B cell (primary cell): Measurements from ENCODE around the gene EIF4G1. TPM values are rescaled to one million over a fixed set of nuclear protein-coding genes. Genes with fewer than 3 reads are reported as not detected.

Source experiments
- ATAC-seq: fragments of 200-7000 bp; cut with Tn5 transposase; one replicate; pipeline ENCODE4 v1.10.0; 2021; ENCODE audit warnings: low read depth, mild to moderate bottlenecking, moderate number of reproducible peaks, moderate library complexity
- CTCF ChIA-PET: fragments of 350-600 bp; sonication (Branson Sonifier 250); formaldehyde crosslinking; loops from one replicate; lab custom pipeline; 2021; ENCODE audit warnings: antibody characterized with exemption, inconsistent platforms; lab: Charles Lee
- POLR2A ChIA-PET: fragments of 350-600 bp; sonication (Branson Sonifier 250); formaldehyde crosslinking; loops from one replicate; lab custom pipeline; 2021; ENCODE audit warnings: antibody characterized with exemption; lab: Charles Lee
- DNase-seq: peaks from one replicate; pipeline ENCODE4 v3.0.0; 2013
- H2AFZ ChIP-seq: 2 replicates; pipeline ENCODE4 v1.6.1; 2012; ENCODE audit warnings: mild to moderate bottlenecking, low read depth, low read length; ENCODE audit not compliant: insufficient read depth, poor library complexity, severe bottlenecking
- H3K27ac ChIP-seq, 2 donors: 1 replicate in 1 of 2; 2 replicates in 1 of 2; pipeline ENCODE4 v1.5.1; 2012 to 2013; ENCODE audit warnings: low read length in 2 of 2, mild to moderate bottlenecking in 2 of 2, moderate library complexity in 1 of 2
- H3K27me3 ChIP-seq, 4 experiments: fragments of 200-600 bp in 1 of 4; sonication (generic) in 1 of 4; replicated peaks in 1 of 4; 1 replicate in 2 of 4; 2 replicates in 2 of 4; pipeline versions ENCODE4 v1.6.1 to v1.7.0; 2013 to 2016; ENCODE audit warnings: low read length in 3 of 4, mild to moderate bottlenecking in 2 of 4, mixed read lengths in 1 of 4, moderate library complexity in 1 of 4; ENCODE audit not compliant: insufficient read depth in 4 of 4, control insufficient read depth in 3 of 4; ENCODE audit errors: control extremely low read depth in 1 of 4
- H3K36me3 ChIP-seq, 2 experiments: replicated peaks in 1 of 2; 1 replicate in 1 of 2; 2 replicates in 1 of 2; pipeline versions ENCODE4 v1.6.1 to v1.7.1; 2013; ENCODE audit warnings: low read length in 1 of 2; ENCODE audit not compliant: insufficient read depth in 2 of 2, control insufficient read depth in 1 of 2; ENCODE audit errors: control extremely low read depth in 1 of 2, extremely low read depth in 1 of 2
- H3K4me1 ChIP-seq, 2 donors: fragments of 200-600 bp in 1 of 2; sonication (generic) in 1 of 2; 1 replicate in 1 of 2; 2 replicates in 1 of 2; pipeline versions ENCODE4 v1.5.1 to v1.6.1; 2013 to 2017; ENCODE audit warnings: low read length in 2 of 2; ENCODE audit not compliant: control insufficient read depth in 2 of 2, insufficient read depth in 2 of 2
- H3K4me2 ChIP-seq: replicated peaks from 2 replicates; pipeline ENCODE3; 2012; ENCODE audit warnings: mild to moderate bottlenecking, low read depth, low read length; ENCODE audit not compliant: poor library complexity, severe bottlenecking
- H3K4me3 ChIP-seq, 5 experiments: fragments of 200-600 bp in 1 of 5; sonication (generic) in 1 of 5; 1 replicate in 3 of 5; 2 replicates in 2 of 5; pipeline versions ENCODE4 v1.5.1 to v1.7.0; 2011 to 2016; ENCODE audit warnings: low read length in 4 of 5, mild to moderate bottlenecking in 4 of 5, low read depth in 2 of 5, control low read depth in 1 of 5, moderate library complexity in 1 of 5; ENCODE audit not compliant: insufficient read depth in 1 of 5; ENCODE audit errors: control extremely low read depth in 1 of 5, extremely low read depth in 1 of 5
- H3K79me2 ChIP-seq: fragments of 200-600 bp; sonication (generic); one replicate; pipeline ENCODE4 v1.6.0; 2016; ENCODE audit warnings: low read length; ENCODE audit not compliant: control insufficient read depth, insufficient read depth
- H3K9ac ChIP-seq: fragments of 200-600 bp; sonication (generic); 2 replicates; pipeline ENCODE4 v1.6.1; 2017; ENCODE audit warnings: mild to moderate bottlenecking, low read length, moderate library complexity
- H3K9me3 ChIP-seq, 3 donors: one replicate each; pipeline versions ENCODE4 v1.6.1 to v1.7.1; 2013; ENCODE audit warnings: low read length in 2 of 3; ENCODE audit not compliant: control insufficient read depth in 2 of 3, insufficient read depth in 1 of 3; ENCODE audit errors: control extremely low read depth in 1 of 3
- H4K20me1 ChIP-seq: 2 replicates; pipeline ENCODE4 v1.6.0; 2012; ENCODE audit warnings: mild to moderate bottlenecking, low read length; ENCODE audit not compliant: insufficient read depth, control insufficient read depth, poor library complexity, severe bottlenecking
- H3K27ac Mint-ChIP-seq: one replicate; pipeline ENCODE4 v1.8.0; 2021; ENCODE audit warnings: mixed read lengths
- H3K27me3 Mint-ChIP-seq: one replicate; pipeline ENCODE4 v1.8.0; 2021; ENCODE audit warnings: mixed read lengths
- H3K4me1 Mint-ChIP-seq: one replicate; pipeline ENCODE4 v1.8.0; 2021; ENCODE audit warnings: mixed read lengths
- H3K4me3 Mint-ChIP-seq: one replicate; pipeline ENCODE4 v1.8.0; 2021; ENCODE audit warnings: mixed read lengths
- H3K9me3 Mint-ChIP-seq: one replicate; pipeline ENCODE4 v1.8.0; 2022; ENCODE audit warnings: mixed read lengths; ENCODE audit not compliant: insufficient read depth
- EZH2 ChIP-seq: IDR thresholded peaks from 2 replicates; pipeline ENCODE4 v1.6.1; 2012; ENCODE audit warnings: borderline replicate concordance, low read depth, mild to moderate bottlenecking, moderate library complexity, low read length; ENCODE audit not compliant: insufficient read depth, poor library complexity, severe bottlenecking
- WGBS: methylation state at CpG from one replicate; pipeline ENCODE4 v1.1.5; 2013; ENCODE audit warnings: missing lambda C conversion rate; ENCODE audit not compliant: insufficient coverage; 5-methylcytosine and 5-hydroxymethylcytosine counted together
- intact Hi-C: fragments of 100-400 bp; cut with micrococcal nuclease; formaldehyde crosslinking; loops from one replicate; pipeline ENCODE4 v1.10.0; 2022
- polyA plus RNA-seq: library from polyadenylated mRNA; depleted of rRNA; stranded (reverse); fragments of >200 nt; gene quantifications from 2 replicates; pipeline ENCODE4 v1.2.3, GENCODE V29; 2012
- total RNA-seq, 2 donors: library from RNA; stranded (reverse); fragments of 120-200 nt in 1 of 2; gene quantifications; 1 replicate in 1 of 2; 2 replicates in 1 of 2; pipeline versions ENCODE4 v1.2.3 to v1.2.4, GENCODE V29; 2013 to 2022
- TF ChIP-seq, protein P1 (sequence below): fragments of 200-600 bp; IDR thresholded peaks from one replicate; pipeline ENCODE4 v1.8.0; 2022; ENCODE audit warnings: antibody characterized with exemption, mild to moderate bottlenecking

EIF4G1 gene
- total and polyA plus RNA-seq, 2 donors (not counting 1 experiment from before 2014, with no cell fraction given): 65.8 to 160 TPM

DNA sequence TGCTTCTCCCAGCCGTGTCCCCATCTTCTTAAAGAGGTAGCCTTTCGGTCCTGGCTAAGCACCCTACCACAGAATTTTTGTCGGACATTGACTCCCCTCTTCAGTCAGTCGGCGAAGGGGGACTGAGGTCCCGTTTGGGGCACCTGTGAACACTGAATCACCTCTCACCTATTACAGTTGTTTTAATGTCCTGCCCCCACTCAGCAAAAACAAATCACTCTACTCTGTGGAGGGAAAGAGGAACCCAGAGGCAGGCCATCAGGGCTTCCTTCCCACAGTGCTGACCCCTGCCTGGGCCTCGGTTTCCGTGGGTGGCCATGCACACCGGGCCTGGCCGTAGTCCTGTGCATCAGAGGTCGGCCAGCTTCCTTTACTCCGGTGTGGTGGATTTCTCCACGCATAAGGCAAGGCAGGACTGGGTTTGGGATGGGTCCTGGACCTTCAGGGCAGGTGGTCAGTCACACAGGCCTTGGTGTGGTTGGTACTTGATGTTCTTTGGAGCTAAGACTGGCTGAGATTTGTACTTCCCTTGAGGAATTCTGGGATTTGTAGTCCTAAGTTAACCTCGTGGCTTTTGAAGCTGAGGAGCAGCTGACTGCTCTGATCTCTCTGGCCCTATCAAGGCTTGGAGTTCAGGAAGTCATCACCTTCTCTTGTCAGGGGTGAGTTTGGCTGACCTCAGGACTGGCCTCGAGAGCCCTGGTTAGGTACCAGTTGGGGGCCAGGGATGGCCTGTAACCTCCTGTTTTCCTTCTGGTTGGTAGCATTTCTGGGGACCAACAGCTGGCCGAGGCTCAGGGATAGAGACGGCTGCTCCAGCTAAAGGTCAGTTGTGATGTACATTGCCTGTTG, 22.4 kb downstream of the EIF4G1 start:
- H3K4me1 ChIP-seq: peaks cover 14 to 25% of the 10 kb centered on the region in 2 donors
- H2AFZ ChIP-seq: peak overlapping the region; percentile 85
- 26% methylated on average over 17 of the region's 17 CpGs for WGBS
- ATAC-seq: peak; percentile 6
- H3K79me2 ChIP-seq: peaks cover 19% of the 10 kb centered on the region
- no peaks in the 10 kb centered on the region for H3K9me3 Mint-ChIP-seq
- TF ChIP-seq, protein P1, sequence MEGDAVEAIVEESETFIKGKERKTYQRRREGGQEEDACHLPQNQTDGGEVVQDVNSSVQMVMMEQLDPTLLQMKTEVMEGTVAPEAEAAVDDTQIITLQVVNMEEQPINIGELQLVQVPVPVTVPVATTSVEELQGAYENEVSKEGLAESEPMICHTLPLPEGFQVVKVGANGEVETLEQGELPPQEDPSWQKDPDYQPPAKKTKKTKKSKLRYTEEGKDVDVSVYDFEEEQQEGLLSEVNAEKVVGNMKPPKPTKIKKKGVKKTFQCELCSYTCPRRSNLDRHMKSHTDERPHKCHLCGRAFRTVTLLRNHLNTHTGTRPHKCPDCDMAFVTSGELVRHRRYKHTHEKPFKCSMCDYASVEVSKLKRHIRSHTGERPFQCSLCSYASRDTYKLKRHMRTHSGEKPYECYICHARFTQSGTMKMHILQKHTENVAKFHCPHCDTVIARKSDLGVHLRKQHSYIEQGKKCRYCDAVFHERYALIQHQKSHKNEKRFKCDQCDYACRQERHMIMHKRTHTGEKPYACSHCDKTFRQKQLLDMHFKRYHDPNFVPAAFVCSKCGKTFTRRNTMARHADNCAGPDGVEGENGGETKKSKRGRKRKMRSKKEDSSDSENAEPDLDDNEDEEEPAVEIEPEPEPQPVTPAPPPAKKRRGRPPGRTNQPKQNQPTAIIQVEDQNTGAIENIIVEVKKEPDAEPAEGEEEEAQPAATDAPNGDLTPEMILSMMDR: no peak
- TF ChIP-seq EZH2: no peak
- no peaks in the 10 kb centered on the region for H3K27me3 Mint-ChIP-seq
- intact Hi-C loops: no loop called here
- peak; percentile 38 for DNase-seq
- H3K9me3 ChIP-seq: no peaks in the 10 kb centered on the region
- CTCF ChIA-PET: interaction anchor here (1.2 to 1.8 kb wide), 2 partner anchors 17 to 177 kb away, joined by 3 to 5 read pairs; no protein-coding TSS in a partner anchor
- peak overlapping the region; percentile 82 for H3K27ac Mint-ChIP-seq
- no peaks in the 10 kb centered on the region for H4K20me1 ChIP-seq
- H3K27me3 ChIP-seq: peaks cover 0 to 3% (median 0%) of the 10 kb centered on the region in 4 experiments
- H3K4me1 Mint-ChIP-seq: peaks cover 30% of the 10 kb centered on the region
- peak overlapping the region in 1 of 2 donors; percentile 93 for H3K27ac ChIP-seq
- peak overlapping the region; percentile 94 for H3K4me3 Mint-ChIP-seq
- POLR2A ChIA-PET: no interaction called here
- peak overlapping the region; percentile 51 to 83 (median 73) for H3K4me3 ChIP-seq
- peaks cover 1 to 31% of the 10 kb centered on the region in 2 experiments for H3K36me3 ChIP-seq
- H3K4me2 ChIP-seq: peak overlapping the region; percentile 82
- H3K9ac ChIP-seq: peak overlapping the region; percentile 86

DNA sequence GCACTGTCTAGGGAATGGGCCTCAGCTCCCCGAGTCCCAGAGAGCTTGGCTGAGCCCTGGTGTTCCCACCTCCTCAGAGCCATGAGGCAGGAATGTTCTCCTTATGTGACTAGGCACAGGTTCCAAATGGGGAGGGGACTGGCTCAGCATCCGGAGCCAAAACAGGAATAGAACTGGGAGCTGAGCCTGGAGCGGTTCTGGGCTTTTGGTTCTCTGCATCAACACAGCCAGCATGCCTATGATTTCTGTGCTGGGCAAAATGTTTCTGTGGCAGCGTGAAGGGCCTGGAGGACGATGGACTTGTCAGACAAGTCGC, 23.0 kb downstream of the EIF4G1 start, which contains the start of gene FAM131A:
FAM131A (plus strand) TSS at position 202 of the 316 bp plus-strand sequence; CDS start at position 233, 31 bp downstream.
- Histone ChIP-seq H2AFZ (peak within 1 kb of the TSS; percentile 85), H3K27ac (no peak within 1 kb of the TSS), H3K27me3 (peaks cover 0 to 3% (median 0%) of the 10 kb centered on the region in 4 experiments), H3K9me3 (no peaks in the 10 kb centered on the region), H3K4me2 (peak within 1 kb of the TSS; percentile 82), H4K20me1 (no peaks in the 10 kb centered on the region), H3K4me3 (peak within 1 kb of the TSS; percentile 51 to 83 (median 73)), H3K4me1 (peaks cover 14 to 25% of the 10 kb centered on the region in 2 donors), H3K9ac (peak within 1 kb of the TSS; percentile 86), H3K36me3 (peaks cover 0 to 25% of the 10 kb centered on the region in 2 experiments), H3K79me2 (peaks cover 19% of the 10 kb centered on the region)
- no peak for DNase-seq
- WGBS: 100% methylated on average over 6 of the region's 6 CpGs
- no peaks in the 10 kb centered on the region for H3K9me3 Mint-ChIP-seq
- no peaks in the 10 kb centered on the region for H3K27me3 Mint-ChIP-seq
- peaks cover 30% of the 10 kb centered on the region for H3K4me1 Mint-ChIP-seq
- peak within 1 kb of the TSS; percentile 94 for H3K4me3 Mint-ChIP-seq
- intact Hi-C loops: no loop called here
- H3K27ac Mint-ChIP-seq: peak within 1 kb of the TSS; percentile 82
- ChIA-PET CTCF (interaction anchor here (1.2 to 1.8 kb wide), 2 partner anchors 17 to 176 kb away, joined by 3 to 5 read pairs; no protein-coding TSS in a partner anchor), POLR2A (no interaction called here)
- TF ChIP-seq EZH2: no peak
- TF ChIP-seq, protein P1: no peak
- no peak for ATAC-seq
